ENCODE results near the gene ADGRA1. TPM values are rescaled to one million over a fixed set of nuclear protein-coding genes. Genes with fewer than 3 reads are reported as not detected.

ADGRA1 gene
- total and polyA plus RNA-seq, 2 experiments from 2014 or later: 0.23 to 0.52 TPM

DNA sequence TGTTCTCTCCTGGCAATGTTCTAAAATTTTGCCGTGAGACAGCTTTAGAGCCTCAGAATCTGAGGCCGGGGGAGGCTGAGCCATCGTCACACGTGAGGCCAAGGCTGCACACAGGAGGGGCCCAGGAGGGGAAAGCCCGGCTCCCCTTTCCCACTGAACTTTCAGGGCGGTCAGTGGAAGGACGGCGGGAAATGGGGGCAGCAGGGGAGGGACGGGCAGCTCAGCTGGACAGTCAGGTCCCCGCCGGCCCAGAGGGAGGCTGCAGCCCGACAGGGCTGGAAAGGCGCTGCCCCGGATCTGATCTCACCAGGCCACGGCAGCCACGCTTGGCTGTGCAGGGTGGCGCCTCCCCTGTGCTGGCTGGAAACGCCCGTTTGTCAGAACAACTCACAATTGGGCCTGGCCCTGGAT lies 43.3 kb upstream of the ADGRA1 start (continued):
- TF ChIP-seq NANOG (IDR thresholded peaks at IDR 0.05; ENCODE audit: borderline replicate concordance) (no peak), CTCF (conservative IDR thresholded peaks at IDR 0.05; ENCODE audit: low read depth in 2 of 2) (no peak), REST (IDR thresholded peaks at IDR 0.05; ENCODE audit: unreplicated experiment) (no peak), POLR2AphosphoS5 (IDR thresholded peaks at IDR 0.05; ENCODE audit: low read depth) (no peak), JUNB (IDR thresholded peaks at IDR 0.05; ENCODE audit: unreplicated experiment) (no peak)

GRCh38 chr10:133045556-133046389 lies 42.0 kb upstream of the ADGRA1 start:
- H3K27ac ChIP-seq (ENCODE audit: low read depth): no peak overlapping the region
- no peak overlapping the region for H2AFZ ChIP-seq
- no peaks in the 10 kb centered on the region; the same call in 1 of the 2 replicates for H3K36me3 ChIP-seq (ENCODE audit: insufficient read depth)
- DNase-seq (ENCODE audit: low spot score): no peak
- H3K4me2 ChIP-seq: no peak overlapping the region
- no peaks in the 10 kb centered on the region for H3K79me2 ChIP-seq (replicated peaks; ENCODE audit: insufficient read depth)
- no peaks in the 10 kb centered on the region for H4K20me1 ChIP-seq (replicated peaks; ENCODE audit: insufficient read depth)
- H3K4me3 Mint-ChIP-seq: no peak overlapping the region
- no peaks in the 10 kb centered on the region for H3K4me1 ChIP-seq (ENCODE audit: insufficient read depth)
- no peaks in the 10 kb centered on the region for H3F3A ChIP-seq (replicated peaks; ENCODE audit: low read depth)
- H3K27ac Mint-ChIP-seq: no peak overlapping the region
- H3K9me2 ChIP-seq (ENCODE audit: insufficient read depth): no peaks in the 10 kb centered on the region
- no peaks in the 10 kb centered on the region for H3K9me3 Mint-ChIP-seq
- no peaks in the 10 kb centered on the region for H3K27me3 ChIP-seq (ENCODE audit: insufficient read depth)
- peaks cover 10% of the 10 kb centered on the region for H3K27me3 Mint-ChIP-seq (ENCODE audit: insufficient read depth, low read depth, poor library complexity)
- H3K4me3 ChIP-seq: no peak overlapping the region
- no peak for ATAC-seq
- no peaks in the 10 kb centered on the region for H3K36me3 Mint-ChIP-seq (ENCODE audit: low read depth)
- H3K4me1 Mint-ChIP-seq: no peaks in the 10 kb centered on the region
- TF ChIP-seq CTCF (conservative IDR thresholded peaks at IDR 0.05; ENCODE audit: low read depth in 2 of 2) (no peak; a peak in 1 of 4 replicates), ETS1 (IDR thresholded peaks at IDR 0.05) (no peak)
